Activated CD8-positive, alpha-beta memory T cell treated with anti-CD3 and anti-CD28 coated beads, Interleukin-2, amount 50 U/mL, for 24 hours (primary cell): Measurements from ENCODE around the gene MNX1.

Experiments used
- DNase-seq: peaks from one replicate; pipeline ENCODE4 v3.0.0-alpha.2; 2020; ENCODE audit errors: extremely low read depth

MNX1 gene

GRCh38 chr7:157002819-157003421, 7.5 kb downstream of the MNX1 start:
- DNase-seq = no peak

GRCh38 chr7:157001920-157002818, 8.3 kb downstream of the MNX1 start:
- no peak for DNase-seq

- no peak for DNase-seq
Observed at GRCh38 chr7:157000741-157001653, 9.5 kb downstream of the MNX1 start.

- no peak for DNase-seq
Observed at GRCh38 chr7:156999958-157000726, 10.3 kb downstream of the MNX1 start.

GRCh38 chr7:156998988-156999957, 11.2 kb downstream of the MNX1 start:
- DNase-seq = no peak

- no peak for DNase-seq
Observed at GRCh38 chr7:156994417-156994816, 16.0 kb downstream of the MNX1 start.

- no peak for DNase-seq
Observed at GRCh38 chr7:156993925-156994235, 16.6 kb downstream of the MNX1 start.

GRCh38 chr7:156993021-156993924, 17.2 kb downstream of the MNX1 start:
- DNase-seq = no peak

- DNase-seq = no peak
Observed at GRCh38 chr7:156989766-156990535, 20.5 kb downstream of the MNX1 start.

- no peak for DNase-seq
Observed at GRCh38 chr7:156988343-156989185, 21.9 kb downstream of the MNX1 start.

GRCh38 chr7:156986378-156986777, 24.1 kb downstream of the MNX1 start:
- DNase-seq = no peak

- no peak for DNase-seq
Observed at GRCh38 chr7:156985101-156985992, 25.1 kb downstream of the MNX1 start.

- no peak for DNase-seq
Observed at GRCh38 chr7:156984174-156984891, 26.1 kb downstream of the MNX1 start.

GRCh38 chr7:156979711-156980110, 30.8 kb downstream of the MNX1 start:
- no peak for DNase-seq

GRCh38 chr7:156979007-156979606, 31.4 kb downstream of the MNX1 start:
- no peak for DNase-seq

- no peak for DNase-seq
Observed at GRCh38 chr7:156975620-156976019, 34.8 kb downstream of the MNX1 start.
